Gastrocnemius medialis (tissue), 4 donors: Measurements from ENCODE around the gene SYCP2.

ENCODE experiments used
- CTCF ChIP-seq, 5 experiments: fragments of 450-650 bp in 3 of 5; fragments of 200-600 bp in 2 of 5; sonication (generic) in 2 of 5; IDR thresholded peaks in 4 of 5; conservative IDR thresholded peaks in 1 of 5; 1 replicate in 4 of 5; 2 replicates in 1 of 5; pipeline ENCODE4 v1.5.1; 2016 to 2019; ENCODE audit warnings: antibody characterized with exemption in 5 of 5, mild to moderate bottlenecking in 3 of 5, moderate library complexity in 3 of 5
- POLR2A ChIP-seq, 2 donors: fragments of 450-650 bp; IDR thresholded peaks; one replicate each; pipeline ENCODE4 v1.6.1; 2017; ENCODE audit warnings: antibody characterized with exemption in 2 of 2, mild to moderate bottlenecking in 2 of 2, moderate library complexity in 2 of 2

GRCh38 chr20:59925899-59926298 is 7.5 kb downstream of the SYCP2 start:
- TF ChIP-seq POLR2A (IDR thresholded peaks at IDR 0.05) (no peak), CTCF (IDR thresholded peaks at IDR 0.05 in 4 of 5, conservative IDR thresholded peaks at IDR 0.05 in 1 of 5) (no peak)
